OCI-LY3 (cell line): ENCODE measurements around the gene JAK2.

Experiments used
- H2AFZ ChIP-seq: fragments of 200-600, 300-600 bp; shearing (Covaris generic); 2 replicates; pipeline ENCODE4 v1.6.0; 2014; ENCODE audit warnings: antibody characterized with exemption, low read depth, low read length
- H3K27ac ChIP-seq: fragments of 200-600, 300-600 bp; sonication (generic); 2 replicates; pipeline ENCODE4 v1.5.1; 2014; ENCODE audit warnings: mild to moderate bottlenecking, low read length, moderate library complexity, mixed read lengths
- H3K27me3 ChIP-seq: fragments of 200-600, 300-600 bp; sonication (generic); 2 replicates; pipeline ENCODE4 v1.6.1; 2014; ENCODE audit warnings: low read depth, low read length, mixed read lengths
- H3K36me3 ChIP-seq: fragments of 200-600, 300-600 bp; sonication (generic); replicated peaks from 2 replicates; pipeline ENCODE3; 2014; ENCODE audit warnings: low read depth, low read length, mixed read lengths
- H3K4me1 ChIP-seq: fragments of 300-600, 200-600 bp; sonication (generic); 2 replicates; pipeline ENCODE4 v1.6.1; 2014; ENCODE audit warnings: low read length, mixed read lengths
- H3K4me2 ChIP-seq: fragments of 200-600, 300-600 bp; sonication (generic); 2 replicates; pipeline ENCODE4 v1.6.1; 2014; ENCODE audit warnings: low read length, mixed read lengths
- H3K4me3 ChIP-seq: fragments of 300-600, 200-600 bp; sonication (generic); 2 replicates; pipeline ENCODE4 v1.5.1; 2014; ENCODE audit warnings: antibody characterized with exemption, mild to moderate bottlenecking, low read length, moderate library complexity
- H3K79me2 ChIP-seq: fragments of 300-600, 200-600 bp; shearing (Covaris generic); 2 replicates; pipeline ENCODE4 v1.6.1; 2014; ENCODE audit warnings: mild to moderate bottlenecking, low read length, mixed read lengths
- H3K9ac ChIP-seq: fragments of 300-600, 200-600 bp; shearing (Covaris generic); 2 replicates; pipeline ENCODE4 v1.6.0; 2014; ENCODE audit warnings: mild to moderate bottlenecking, low read length, moderate library complexity
- H3K9me3 ChIP-seq: fragments of 200-600, 300-600 bp; shearing (Covaris generic); 2 replicates; pipeline ENCODE4 v1.6.1; 2014; ENCODE audit warnings: low read length, mixed read lengths; ENCODE audit not compliant: insufficient read depth
- H4K20me1 ChIP-seq: fragments of 200-600, 300-600 bp; sonication (generic); 2 replicates; pipeline ENCODE4 v1.6.1; 2016; ENCODE audit warnings: low read length, mixed read lengths; ENCODE audit not compliant: insufficient read depth
- EZH2phosphoT487 ChIP-seq: fragments of 200-600 bp; shearing (Covaris generic); IDR thresholded peaks from 2 replicates; pipeline ENCODE4 v1.6.1; 2018; ENCODE audit warnings: antibody characterized with exemption, mixed run types, low read depth
- TF ChIP-seq, protein P1 (sequence below): fragments of 200-600, 300-600 bp; sonication (generic); IDR thresholded peaks from 2 replicates; pipeline ENCODE4 v1.5.1; 2014; ENCODE audit warnings: antibody characterized with exemption, low read length, low read depth

JAK2 gene

DNA sequence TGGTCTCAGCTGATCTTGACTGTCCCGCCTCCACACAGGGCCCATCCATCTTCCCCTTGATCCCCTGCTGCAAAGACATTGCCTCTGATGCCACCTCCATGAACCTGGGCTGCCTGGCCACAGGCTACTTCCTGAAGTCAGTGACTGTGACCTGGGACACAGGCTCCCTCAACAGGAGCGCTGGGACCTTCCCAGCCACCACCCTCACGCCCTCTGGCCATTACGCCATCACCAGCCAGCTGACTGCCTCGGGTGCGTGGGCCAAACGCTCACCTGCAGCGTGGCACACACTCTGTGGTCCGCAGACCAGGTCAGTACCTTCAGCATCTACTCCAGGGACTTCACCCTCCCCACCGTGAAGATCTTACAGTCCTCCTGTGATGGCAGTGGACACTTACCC is 128.5 kb downstream of the JAK2 start:
- no peaks in the 10 kb centered on the region for H4K20me1 ChIP-seq
- H3K79me2 ChIP-seq = no peaks in the 10 kb centered on the region
- no peak overlapping the region for H2AFZ ChIP-seq
- no peak overlapping the region for H3K9ac ChIP-seq
- TF ChIP-seq, protein P1, sequence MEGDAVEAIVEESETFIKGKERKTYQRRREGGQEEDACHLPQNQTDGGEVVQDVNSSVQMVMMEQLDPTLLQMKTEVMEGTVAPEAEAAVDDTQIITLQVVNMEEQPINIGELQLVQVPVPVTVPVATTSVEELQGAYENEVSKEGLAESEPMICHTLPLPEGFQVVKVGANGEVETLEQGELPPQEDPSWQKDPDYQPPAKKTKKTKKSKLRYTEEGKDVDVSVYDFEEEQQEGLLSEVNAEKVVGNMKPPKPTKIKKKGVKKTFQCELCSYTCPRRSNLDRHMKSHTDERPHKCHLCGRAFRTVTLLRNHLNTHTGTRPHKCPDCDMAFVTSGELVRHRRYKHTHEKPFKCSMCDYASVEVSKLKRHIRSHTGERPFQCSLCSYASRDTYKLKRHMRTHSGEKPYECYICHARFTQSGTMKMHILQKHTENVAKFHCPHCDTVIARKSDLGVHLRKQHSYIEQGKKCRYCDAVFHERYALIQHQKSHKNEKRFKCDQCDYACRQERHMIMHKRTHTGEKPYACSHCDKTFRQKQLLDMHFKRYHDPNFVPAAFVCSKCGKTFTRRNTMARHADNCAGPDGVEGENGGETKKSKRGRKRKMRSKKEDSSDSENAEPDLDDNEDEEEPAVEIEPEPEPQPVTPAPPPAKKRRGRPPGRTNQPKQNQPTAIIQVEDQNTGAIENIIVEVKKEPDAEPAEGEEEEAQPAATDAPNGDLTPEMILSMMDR = no peak
- TF ChIP-seq EZH2phosphoT487 = no peak
- no peaks in the 10 kb centered on the region for H3K4me1 ChIP-seq
- H3K4me2 ChIP-seq = no peak overlapping the region
- no peaks in the 10 kb centered on the region for H3K9me3 ChIP-seq
- no peak overlapping the region for H3K27ac ChIP-seq
- no peak overlapping the region for H3K4me3 ChIP-seq
- peaks cover 10% of the 10 kb centered on the region for H3K36me3 ChIP-seq
- H3K27me3 ChIP-seq = no peaks in the 10 kb centered on the region

DNA sequence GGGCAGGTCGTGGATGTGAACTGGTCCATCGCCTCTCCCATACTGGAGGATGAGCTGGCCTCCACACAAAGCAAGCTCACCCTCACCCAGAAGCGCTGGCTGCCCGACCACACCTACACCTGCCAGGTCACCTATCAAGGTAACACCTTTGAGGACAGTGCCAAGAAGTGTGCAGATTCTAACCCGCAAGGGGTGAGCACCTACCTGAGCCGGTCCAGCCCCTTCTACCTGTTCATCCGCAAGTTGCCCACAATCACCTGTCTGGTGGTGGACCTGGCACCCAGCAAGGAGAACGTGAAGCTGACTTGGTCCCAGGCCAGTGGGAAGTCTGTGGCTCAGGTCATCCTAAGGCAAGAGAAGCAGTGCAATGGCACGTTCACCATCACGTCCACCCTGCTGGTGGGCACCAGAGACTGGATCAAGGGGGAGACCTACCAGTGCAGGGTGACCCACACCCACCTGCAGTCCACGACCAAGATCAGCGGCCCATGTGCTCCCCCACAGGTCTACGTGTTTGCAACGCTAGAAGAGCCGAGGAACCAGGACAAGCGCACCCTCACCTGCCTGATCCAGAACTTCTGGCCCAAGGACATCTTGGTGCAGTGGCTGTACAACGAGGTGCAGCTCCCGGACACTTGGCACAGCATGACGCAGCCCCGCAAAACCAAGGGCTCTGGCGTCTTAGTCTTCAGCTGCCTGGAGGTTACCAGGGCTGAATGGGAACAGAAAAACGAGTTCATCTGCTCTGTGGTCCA is 129.1 kb downstream of the JAK2 start:
- no peaks in the 10 kb centered on the region for H3K27me3 ChIP-seq
- no peak overlapping the region for H3K4me2 ChIP-seq
- no peak overlapping the region for H2AFZ ChIP-seq
- H4K20me1 ChIP-seq = no peaks in the 10 kb centered on the region
- no peaks in the 10 kb centered on the region for H3K79me2 ChIP-seq
- no peaks in the 10 kb centered on the region for H3K4me1 ChIP-seq
- H3K9me3 ChIP-seq = no peaks in the 10 kb centered on the region
- no peak overlapping the region for H3K4me3 ChIP-seq
- no peak overlapping the region for H3K27ac ChIP-seq
- TF ChIP-seq EZH2phosphoT487 = no peak
- TF ChIP-seq, protein P1 = no peak
- peaks cover 10% of the 10 kb centered on the region for H3K36me3 ChIP-seq
- H3K9ac ChIP-seq = no peak overlapping the region

DNA sequence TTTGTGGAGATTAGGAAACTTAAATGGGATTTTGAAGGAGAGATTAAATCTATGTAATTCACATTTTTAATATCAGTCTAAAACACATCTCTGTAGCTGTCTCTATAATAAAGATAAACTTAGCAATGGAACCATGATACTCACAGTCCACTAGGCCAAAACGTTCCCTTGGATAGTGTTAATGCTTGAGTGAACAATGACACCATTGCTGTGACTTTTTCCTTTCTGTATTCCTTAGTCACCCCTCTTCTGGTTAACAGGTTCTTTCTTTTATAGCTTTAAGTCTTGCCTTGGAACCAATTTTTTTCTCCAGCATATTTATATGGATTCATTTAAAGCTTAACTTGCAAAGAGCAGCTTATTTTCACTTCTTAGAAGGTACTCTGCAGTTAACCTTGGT is 137.0 kb downstream of the JAK2 start:
- H2AFZ ChIP-seq = no peak overlapping the region
- no peak overlapping the region for H3K4me2 ChIP-seq
- no peak overlapping the region for H3K27ac ChIP-seq

DNA sequence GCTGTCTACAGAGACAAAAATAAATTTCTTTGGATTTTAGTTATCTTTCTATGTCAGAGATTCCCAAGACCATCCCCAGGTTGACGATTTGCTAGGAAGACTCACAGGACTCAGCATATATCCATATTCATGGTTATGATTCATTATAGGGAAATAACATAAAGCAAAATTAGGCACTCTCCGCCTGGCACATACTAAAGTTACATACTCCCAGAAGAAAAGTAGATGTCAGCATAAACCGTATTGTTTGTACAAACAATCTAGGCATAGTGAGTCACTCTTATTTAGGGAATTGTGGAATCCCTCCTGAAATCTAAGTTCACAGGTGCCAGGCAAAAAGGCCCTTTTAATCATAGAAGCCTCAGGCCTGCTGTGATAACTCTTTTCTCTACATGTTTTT is 137.4 kb downstream of the JAK2 start:
- Histone ChIP-seq H3K79me2 (no peaks in the 10 kb centered on the region), H3K4me1 (no peaks in the 10 kb centered on the region), H3K9me3 (no peaks in the 10 kb centered on the region), H3K4me2 (no peak overlapping the region), H3K27ac (no peak overlapping the region), H2AFZ (no peak overlapping the region), H3K36me3 (no peaks in the 10 kb centered on the region), H3K9ac (no peak overlapping the region), H3K4me3 (no peak overlapping the region), H3K27me3 (no peaks in the 10 kb centered on the region), H4K20me1 (no peaks in the 10 kb centered on the region)
- TF ChIP-seq, protein P1 = no peak
- no peak for TF ChIP-seq EZH2phosphoT487

More for the DNA sequence above, 137.0 kb downstream of the JAK2 start:
- Histone ChIP-seq H3K36me3 (no peaks in the 10 kb centered on the region), H3K4me3 (no peak overlapping the region), H3K4me1 (no peaks in the 10 kb centered on the region), H3K27me3 (no peaks in the 10 kb centered on the region), H3K9ac (no peak overlapping the region), H3K79me2 (no peaks in the 10 kb centered on the region), H3K9me3 (no peaks in the 10 kb centered on the region), H4K20me1 (no peaks in the 10 kb centered on the region)
- no peak for TF ChIP-seq EZH2phosphoT487
- TF ChIP-seq, protein P1 = no peak
